ENCODE measurements around the gene GMNN.

Gene GMNN

DNA sequence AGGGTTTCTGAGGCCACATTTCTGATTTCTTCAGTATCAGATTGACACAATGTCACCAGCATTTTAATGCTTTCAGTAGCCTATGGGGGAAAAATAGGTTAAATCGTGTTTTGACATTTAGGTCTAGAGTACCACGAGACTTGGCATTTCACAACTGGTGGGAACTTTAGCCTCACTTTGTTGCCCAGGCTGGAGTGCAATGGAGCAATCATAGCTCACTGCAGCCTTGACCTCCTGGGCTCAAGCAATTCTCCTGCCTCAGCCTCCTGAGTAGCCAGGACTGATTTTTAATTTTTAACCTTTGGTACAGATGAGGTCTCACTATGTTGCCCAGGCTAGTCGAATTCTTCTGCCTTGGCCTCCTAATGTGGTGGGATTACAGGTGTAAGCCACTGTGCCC, 35.0 kb downstream of the GMNN start:
- no peaks in the 10 kb centered on the region for H3K79me2 ChIP-seq (ENCODE audit: low read length)
- H3K27ac ChIP-seq (ENCODE audit: low read length) = no peak overlapping the region
- H3K9ac ChIP-seq (ENCODE audit: low read length) = no peak overlapping the region
- no peaks in the 10 kb centered on the region for H4K20me1 ChIP-seq (ENCODE audit: insufficient read depth, low read length)
- H3K9me3 ChIP-seq (ENCODE audit: insufficient read depth, low read length) = no peaks in the 10 kb centered on the region
- H3K4me1 ChIP-seq (ENCODE audit: low read length) = no peaks in the 10 kb centered on the region
- no peak overlapping the region for H3K4me3 ChIP-seq (ENCODE audit: low read length)
- no peak overlapping the region for H2AFZ ChIP-seq (ENCODE audit: low read depth, low read length)
- H3K27me3 ChIP-seq (ENCODE audit: low read depth, low read length) = no peaks in the 10 kb centered on the region
- H3K4me2 ChIP-seq (ENCODE audit: low read length) = no peak overlapping the region
- peaks cover 43% of the 10 kb centered on the region for H3K36me3 ChIP-seq (replicated peaks; ENCODE audit: low read depth, low read length)
- TF ChIP-seq CTCF (IDR thresholded peaks at IDR 0.05; ENCODE audit: low read depth, low read length) = no peak
- TF ChIP-seq EZH2phosphoT487 (IDR thresholded peaks at IDR 0.05; ENCODE audit: low read depth) = no peak

GRCh38 chr6:24818346-24818745, 43.6 kb downstream of the GMNN start:
- no peak overlapping the region for H3K4me3 ChIP-seq (ENCODE audit: low read length)
- H2AFZ ChIP-seq (ENCODE audit: low read depth, low read length) = no peak overlapping the region
- no peak overlapping the region for H3K9ac ChIP-seq (ENCODE audit: low read length)
- no peaks in the 10 kb centered on the region for H3K9me3 ChIP-seq (ENCODE audit: insufficient read depth, low read length)
- TF ChIP-seq CTCF (IDR thresholded peaks at IDR 0.05; ENCODE audit: low read depth, low read length) (no peak), EZH2phosphoT487 (IDR thresholded peaks at IDR 0.05; ENCODE audit: low read depth) (no peak)
- H3K27ac ChIP-seq (ENCODE audit: low read length) = no peak overlapping the region
- no peaks in the 10 kb centered on the region for H3K79me2 ChIP-seq (ENCODE audit: low read length)
- peaks cover 25% of the 10 kb centered on the region for H3K36me3 ChIP-seq (replicated peaks; ENCODE audit: low read depth, low read length)
- peaks cover 3% of the 10 kb centered on the region; the same call in 1 of the 2 replicates for H4K20me1 ChIP-seq (ENCODE audit: insufficient read depth, low read length)
- no peaks in the 10 kb centered on the region for H3K4me1 ChIP-seq (ENCODE audit: low read length)
- no peaks in the 10 kb centered on the region for H3K27me3 ChIP-seq (ENCODE audit: low read depth, low read length)
- no peak overlapping the region for H3K4me2 ChIP-seq (ENCODE audit: low read length)

DNA sequence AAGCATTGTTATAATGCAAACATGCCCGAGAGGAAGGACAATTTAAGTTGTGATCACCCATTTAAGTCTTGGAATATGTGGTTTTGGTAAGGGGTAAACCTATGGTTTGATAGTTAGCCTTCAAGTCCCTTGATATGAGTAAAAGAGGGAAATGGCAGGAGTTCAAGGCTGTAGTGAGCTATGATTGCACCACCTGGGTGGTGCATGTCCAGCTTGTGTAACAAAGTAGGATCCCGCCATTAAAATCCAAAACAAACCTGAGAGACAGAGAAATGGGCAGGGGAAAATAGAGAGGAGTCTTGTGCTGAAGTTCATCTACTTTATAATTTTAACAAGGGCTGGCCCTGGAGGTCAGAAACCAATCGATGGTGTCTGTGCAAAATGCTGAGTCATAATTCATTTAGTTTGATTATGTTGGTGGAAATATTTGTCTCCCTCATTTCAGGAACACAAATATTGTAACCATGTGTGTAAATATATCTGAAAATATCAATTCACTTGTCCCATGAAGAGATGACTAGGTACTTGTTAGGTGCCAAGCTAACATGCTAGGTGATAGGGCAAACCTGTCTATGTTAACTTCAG, 47.2 kb downstream of the GMNN start:
- Histone ChIP-seq H3K27me3 (ENCODE audit: low read depth, low read length) (no peaks in the 10 kb centered on the region), H3K9me3 (ENCODE audit: insufficient read depth, low read length) (no peaks in the 10 kb centered on the region), H3K27ac (ENCODE audit: low read length) (no peak overlapping the region), H3K36me3 (replicated peaks; ENCODE audit: low read depth, low read length) (peaks cover 48% of the 10 kb centered on the region), H3K4me2 (ENCODE audit: low read length) (no peak overlapping the region), H3K4me1 (ENCODE audit: low read length) (no peaks in the 10 kb centered on the region), H4K20me1 (ENCODE audit: insufficient read depth, low read length) (peaks cover 7% of the 10 kb centered on the region; the same call in 1 of the 2 replicates), H3K4me3 (ENCODE audit: low read length) (no peak overlapping the region), H3K9ac (ENCODE audit: low read length) (no peak overlapping the region), H2AFZ (ENCODE audit: low read depth, low read length) (no peak overlapping the region), H3K79me2 (ENCODE audit: low read length) (no peaks in the 10 kb centered on the region)
- no peak for TF ChIP-seq EZH2phosphoT487 (IDR thresholded peaks at IDR 0.05; ENCODE audit: low read depth)

- Histone ChIP-seq H3K9ac (ENCODE audit: low read length) (no peak overlapping the region), H2AFZ (ENCODE audit: low read depth, low read length) (no peak overlapping the region)
These were observed 48.0 kb downstream of the GMNN start for GRCh38 chr6:24822696-24823095.

More at GRCh38 chr6:24822696-24823095, 48.0 kb downstream of the GMNN start:
- TF ChIP-seq CTCF (IDR thresholded peaks at IDR 0.05; ENCODE audit: low read depth, low read length) = no peak
- TF ChIP-seq EZH2phosphoT487 (IDR thresholded peaks at IDR 0.05; ENCODE audit: low read depth) = no peak
- Histone ChIP-seq H3K79me2 (ENCODE audit: low read length) (no peaks in the 10 kb centered on the region), H3K4me1 (ENCODE audit: low read length) (no peaks in the 10 kb centered on the region), H4K20me1 (ENCODE audit: insufficient read depth, low read length) (peaks cover 7% of the 10 kb centered on the region; the same call in 1 of the 2 replicates), H3K4me2 (ENCODE audit: low read length) (no peak overlapping the region), H3K4me3 (ENCODE audit: low read length) (no peak overlapping the region), H3K36me3 (replicated peaks; ENCODE audit: low read depth, low read length) (peaks cover 55% of the 10 kb centered on the region), H3K9me3 (ENCODE audit: insufficient read depth, low read length) (no peaks in the 10 kb centered on the region), H3K27ac (ENCODE audit: low read length) (no peak overlapping the region), H3K27me3 (ENCODE audit: low read depth, low read length) (no peaks in the 10 kb centered on the region)

Measured in OCI-LY3 (cell line).